Stimulated activated CD4-positive, alpha-beta T cell treated with anti-CD3 and anti-CD28 coated beads, Interleukin-2, amount 100 ng/mL, for 24 hours (primary cell): ENCODE results near the gene SNX18.

ENCODE experiments used
- DNase-seq, 2 donors: peaks; one replicate each; pipeline ENCODE4 v3.0.0-alpha.2; 2020

The SNX18 gene

GRCh38 chr5:54586336-54586735 lies 68.8 kb downstream of the SNX18 start:
- DNase-seq = no peak

DNA sequence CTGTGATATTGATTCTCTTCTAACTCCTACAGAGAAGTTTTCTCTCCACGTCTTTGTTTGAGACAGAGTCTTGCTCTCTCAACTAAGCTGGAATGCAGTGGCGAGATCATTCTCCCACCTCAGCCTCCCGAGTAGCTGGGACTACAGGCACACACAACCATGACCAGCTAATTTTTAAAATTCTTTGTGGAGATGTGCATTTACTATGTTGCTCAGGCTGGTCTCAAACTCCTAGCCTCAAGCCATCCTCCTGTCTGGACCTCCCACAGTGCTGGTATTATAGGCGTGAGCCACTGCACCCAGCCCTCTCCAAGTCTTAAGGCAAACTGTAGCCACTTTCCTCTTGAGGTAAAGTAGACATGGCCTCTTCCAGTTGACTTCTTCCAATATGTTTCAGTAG lies 72.2 kb downstream of the SNX18 start:
- DNase-seq = no peak

- DNase-seq = no peak
Observed at GRCh38 chr5:54590824-54591223, 73.3 kb downstream of the SNX18 start.

DNA sequence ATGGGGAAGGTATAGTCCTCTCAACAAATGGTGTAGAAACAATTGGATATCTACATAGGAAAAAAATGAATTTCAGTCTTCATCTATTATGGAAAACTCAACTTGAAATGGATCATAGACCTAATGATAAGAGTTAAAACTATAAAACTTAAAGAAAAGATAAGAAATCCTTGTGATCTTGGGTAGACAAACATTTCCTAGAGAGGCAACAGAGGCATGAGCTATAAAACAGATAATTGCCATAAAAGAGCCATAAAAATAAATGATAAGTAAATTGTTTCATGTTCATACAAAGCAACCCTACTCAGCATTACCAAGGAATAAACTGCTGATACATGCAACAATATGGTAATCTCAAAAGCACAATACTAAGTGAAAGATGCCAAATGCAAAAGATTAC lies 76.2 kb downstream of the SNX18 start:
- DNase-seq = no peak

- no peak for DNase-seq
Observed at GRCh38 chr5:54594181-54594580, 76.6 kb downstream of the SNX18 start.

- no peak for DNase-seq
Observed at GRCh38 chr5:54595721-54596120, 78.2 kb downstream of the SNX18 start.
